ENCODE data around the gene RYR1.

DNA sequence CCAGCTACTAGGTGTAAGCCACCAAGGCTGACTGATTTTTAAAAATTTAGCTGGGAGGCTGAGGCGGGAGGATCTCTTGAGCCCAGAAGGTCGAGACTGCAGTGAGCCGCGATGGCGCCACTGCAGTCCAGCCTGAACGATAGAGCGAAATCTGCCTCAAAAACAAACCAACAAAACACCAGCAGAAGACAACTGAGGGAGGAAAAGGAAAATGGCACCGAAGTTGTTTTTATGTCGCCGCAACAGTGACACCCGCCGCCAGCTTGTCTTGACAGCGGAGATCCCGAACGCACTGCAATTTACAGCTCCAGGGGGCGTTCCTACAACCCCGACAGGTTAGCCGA, 30.9 kb upstream of the RYR1 start:
- TF ChIP-seq, protein P1, sequence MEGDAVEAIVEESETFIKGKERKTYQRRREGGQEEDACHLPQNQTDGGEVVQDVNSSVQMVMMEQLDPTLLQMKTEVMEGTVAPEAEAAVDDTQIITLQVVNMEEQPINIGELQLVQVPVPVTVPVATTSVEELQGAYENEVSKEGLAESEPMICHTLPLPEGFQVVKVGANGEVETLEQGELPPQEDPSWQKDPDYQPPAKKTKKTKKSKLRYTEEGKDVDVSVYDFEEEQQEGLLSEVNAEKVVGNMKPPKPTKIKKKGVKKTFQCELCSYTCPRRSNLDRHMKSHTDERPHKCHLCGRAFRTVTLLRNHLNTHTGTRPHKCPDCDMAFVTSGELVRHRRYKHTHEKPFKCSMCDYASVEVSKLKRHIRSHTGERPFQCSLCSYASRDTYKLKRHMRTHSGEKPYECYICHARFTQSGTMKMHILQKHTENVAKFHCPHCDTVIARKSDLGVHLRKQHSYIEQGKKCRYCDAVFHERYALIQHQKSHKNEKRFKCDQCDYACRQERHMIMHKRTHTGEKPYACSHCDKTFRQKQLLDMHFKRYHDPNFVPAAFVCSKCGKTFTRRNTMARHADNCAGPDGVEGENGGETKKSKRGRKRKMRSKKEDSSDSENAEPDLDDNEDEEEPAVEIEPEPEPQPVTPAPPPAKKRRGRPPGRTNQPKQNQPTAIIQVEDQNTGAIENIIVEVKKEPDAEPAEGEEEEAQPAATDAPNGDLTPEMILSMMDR (conservative IDR thresholded peaks at IDR 0.05; ENCODE audit: low read length) = no peak
- no peak for TF ChIP-seq EZH2phosphoT487 (IDR thresholded peaks at IDR 0.05; ENCODE audit: borderline replicate concordance, low read depth, low read length)

Measured in OCI-LY7 (cell line).